GM18873 (cell line): Measurements from ENCODE around the gene ZNF10.
A peak's percentile ranks its signal among the peaks of the same experiment; 100 is the strongest.

Experiments used
- ATAC-seq: cut with Tn5 transposase; IDR thresholded peaks from one replicate; pipeline ENCODE4 v1.9.1; 2021; ENCODE audit warnings: mild to moderate bottlenecking, moderate library complexity, moderate number of reproducible peaks; ENCODE audit not compliant: unreplicated experiment, low FRiP score

The ZNF10 gene

GRCh38 chr12:133130038-133130807 lies at the start of gene ZNF10, which contains the start of gene ZNF891:
ZNF10 (plus strand) TSS chr12:133130627; CDS start chr12:133144493, 13,866 bp downstream.
ZNF891 (minus strand) TSS chr12:133130274; CDS start chr12:133121918, 8,356 bp downstream.
- peak; percentile 88 for ATAC-seq

GRCh38 chr12:133081159-133081780 lies 49.2 kb upstream of the ZNF10 start:
- ATAC-seq = no peak

- no peak for ATAC-seq
Observed at GRCh38 chr12:133083345-133083744, 47.1 kb upstream of the ZNF10 start.

- no peak for ATAC-seq
Observed at GRCh38 chr12:133105620-133106019, 24.8 kb upstream of the ZNF10 start.

- ATAC-seq = no peak
Observed at GRCh38 chr12:133106253-133106652, 24.2 kb upstream of the ZNF10 start.

GRCh38 chr12:133107121-133107520 lies 23.3 kb upstream of the ZNF10 start:
- ATAC-seq = no peak

- ATAC-seq = no peak
Observed at GRCh38 chr12:133108150-133108549, 22.3 kb upstream of the ZNF10 start.

- no peak for ATAC-seq
Observed at GRCh38 chr12:133120385-133121191, 9.8 kb upstream of the ZNF10 start.

GRCh38 chr12:133124674-133125073 lies 5.8 kb upstream of the ZNF10 start:
- ATAC-seq = no peak

GRCh38 chr12:133129368-133130037 lies 924 bp upstream of the ZNF10 start:
- ATAC-seq = no peak

- no peak for ATAC-seq
Observed at GRCh38 chr12:133130808-133131128, 341 bp downstream of the ZNF10 start.

GRCh38 chr12:133135747-133136146 lies 5.3 kb downstream of the ZNF10 start:
- ATAC-seq = no peak

- no peak for ATAC-seq
Observed at GRCh38 chr12:133145981-133146380, 15.6 kb downstream of the ZNF10 start.

GRCh38 chr12:133156125-133156690 lies 25.8 kb downstream of the ZNF10 start:
- no peak for ATAC-seq

GRCh38 chr12:133165776-133166175 lies 35.3 kb downstream of the ZNF10 start:
- no peak for ATAC-seq

- ATAC-seq = no peak
Observed at GRCh38 chr12:133172491-133172890, 42.1 kb downstream of the ZNF10 start.

GRCh38 chr12:133174901-133175300 lies 44.5 kb downstream of the ZNF10 start:
- ATAC-seq = no peak

GRCh38 chr12:133180669-133181068 lies 50.2 kb downstream of the ZNF10 start:
- ATAC-seq = no peak

- ATAC-seq = peak; percentile 91
Observed at GRCh38 chr12:133181238-133181959, 51.0 kb downstream of the ZNF10 start, which contains the start of gene ZNF268. ZNF268 (plus strand) TSS chr12:133181495; CDS start chr12:133181998, 503 bp downstream.

- ATAC-seq = no peak
Observed at GRCh38 chr12:133190176-133190575, 59.7 kb downstream of the ZNF10 start.
